Stimulated activated CD8-positive, alpha-beta memory T cell treated with anti-CD3 and anti-CD28 coated beads, Interleukin-15, amount 100 ng/mL, for 1 hour (primary cell): Measurements from ENCODE around the gene FBXO10.
"Not testable (repeated sequence)": the region's sequence is repeated elsewhere in the genome, so short reads cannot be mapped to it uniquely, and the experiment has no call there.

ENCODE experiments used
- DNase-seq: peaks from one replicate; pipeline ENCODE4 v3.0.0-alpha.2; 2020; ENCODE audit warnings: low read depth

The FBXO10 gene

DNA sequence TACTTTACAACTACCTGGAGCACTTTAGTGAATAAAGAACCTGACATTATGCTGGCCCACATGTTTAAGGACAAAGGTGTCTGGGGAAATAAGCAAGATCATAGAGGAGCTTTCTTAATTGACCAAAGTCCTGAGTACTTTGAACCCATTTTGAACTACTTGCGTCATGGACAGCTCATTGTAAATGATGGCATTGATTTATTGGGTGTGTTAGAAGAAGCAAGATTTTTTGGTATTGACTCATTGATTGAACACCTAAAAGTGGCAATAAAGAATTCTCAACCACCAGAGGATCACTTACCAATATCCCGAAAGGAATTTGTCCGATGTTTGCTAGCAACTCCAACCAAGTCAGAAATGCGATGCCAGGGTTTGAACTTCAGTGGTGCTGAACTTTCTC lies 98.7 kb downstream of the FBXO10 start:
- not testable (repeated sequence) for DNase-seq

GRCh38 chr9:37476930-37477329 lies 99.2 kb downstream of the FBXO10 start:
- DNase-seq: no peak

DNA sequence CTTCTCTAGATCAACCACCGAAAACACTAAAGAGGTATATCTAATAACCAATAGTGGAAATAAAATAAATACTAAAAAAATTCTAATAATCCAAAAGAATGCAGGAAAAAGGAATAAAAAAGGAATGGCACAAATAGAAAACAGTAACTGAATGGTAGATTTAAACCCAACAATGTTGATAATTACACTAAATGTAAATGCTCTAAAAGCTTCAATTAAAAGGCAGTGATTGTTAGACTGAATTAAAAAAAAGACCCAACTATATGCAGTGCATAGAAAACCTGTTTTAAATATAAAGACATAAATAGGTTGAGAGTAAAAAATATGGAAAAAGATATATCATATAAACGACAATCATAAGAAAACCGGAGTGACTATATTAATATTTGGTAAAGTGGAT lies 101.7 kb downstream of the FBXO10 start:
- no peak for DNase-seq

- DNase-seq: not testable (repeated sequence)
These were observed 102.2 kb downstream of the FBXO10 start for GRCh38 chr9:37473982-37474381.

- DNase-seq: no peak
These were observed 104.1 kb downstream of the FBXO10 start for GRCh38 chr9:37471942-37472684.

DNA sequence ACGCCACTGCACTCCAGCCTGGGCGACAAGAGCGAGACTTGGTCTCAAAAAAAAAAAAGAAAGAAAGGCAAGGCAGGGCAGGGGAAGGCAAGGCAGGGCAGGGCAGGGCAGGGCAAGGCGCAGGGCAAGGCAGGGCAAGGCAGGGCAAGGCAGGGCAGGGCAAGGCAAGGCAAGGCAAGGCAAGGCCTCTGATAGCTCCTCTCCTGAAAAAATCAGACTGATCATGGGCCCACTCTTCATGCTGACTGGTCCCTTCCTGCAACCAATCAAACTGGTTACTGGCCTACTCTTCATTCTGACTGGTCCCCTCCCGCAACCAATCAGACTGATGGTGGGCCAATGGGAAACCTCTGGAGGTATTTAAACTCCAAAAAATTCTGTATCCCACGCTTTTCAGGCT lies 107.6 kb downstream of the FBXO10 start:
- no peak for DNase-seq

- not testable (repeated sequence) for DNase-seq
These were observed 108.7 kb downstream of the FBXO10 start for GRCh38 chr9:37467530-37467929.

DNA sequence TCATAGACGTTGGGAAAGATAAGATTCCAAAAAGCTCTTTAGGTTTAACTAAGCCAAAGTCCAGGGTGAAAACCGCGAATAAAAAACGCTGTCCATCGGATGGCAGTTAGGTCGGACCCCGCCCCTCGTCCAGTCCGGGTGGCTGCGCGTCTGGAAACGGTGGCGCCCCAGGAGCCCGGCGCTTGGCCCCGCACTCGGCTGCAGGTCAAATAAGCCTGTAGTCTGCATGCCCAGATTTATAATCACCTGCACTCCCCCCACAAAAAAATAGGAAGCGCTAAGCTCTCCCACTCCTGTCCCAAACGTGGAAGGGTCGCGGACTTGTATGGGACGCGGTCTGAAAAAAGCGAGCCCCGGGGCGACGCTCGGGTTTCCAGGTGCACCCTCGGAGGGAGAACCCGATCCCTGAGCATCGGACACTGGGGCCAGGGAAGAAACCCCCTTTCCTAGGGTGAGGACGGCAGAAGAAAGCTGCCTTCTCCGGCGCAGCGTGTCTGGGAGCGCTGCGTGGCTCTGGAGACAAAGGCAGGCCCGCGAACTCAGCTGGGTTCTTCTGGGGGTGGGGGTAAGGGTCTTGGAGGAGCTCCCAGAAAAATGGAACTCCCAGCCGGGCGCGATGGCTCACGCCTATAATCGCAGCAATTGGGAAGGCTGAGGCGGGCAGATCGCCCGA lies 110.0 kb downstream of the FBXO10 start:
- DNase-seq: no peak

GRCh38 chr9:37465249-37466036 lies 110.7 kb downstream of the FBXO10 start, which contains the start of gene ZBTB5:
Gene ZBTB5 (minus strand): TSS chr9:37465450. CDS start chr9:37442551, 22,899 bp downstream.
- DNase-seq: peak; percentile 97

DNA sequence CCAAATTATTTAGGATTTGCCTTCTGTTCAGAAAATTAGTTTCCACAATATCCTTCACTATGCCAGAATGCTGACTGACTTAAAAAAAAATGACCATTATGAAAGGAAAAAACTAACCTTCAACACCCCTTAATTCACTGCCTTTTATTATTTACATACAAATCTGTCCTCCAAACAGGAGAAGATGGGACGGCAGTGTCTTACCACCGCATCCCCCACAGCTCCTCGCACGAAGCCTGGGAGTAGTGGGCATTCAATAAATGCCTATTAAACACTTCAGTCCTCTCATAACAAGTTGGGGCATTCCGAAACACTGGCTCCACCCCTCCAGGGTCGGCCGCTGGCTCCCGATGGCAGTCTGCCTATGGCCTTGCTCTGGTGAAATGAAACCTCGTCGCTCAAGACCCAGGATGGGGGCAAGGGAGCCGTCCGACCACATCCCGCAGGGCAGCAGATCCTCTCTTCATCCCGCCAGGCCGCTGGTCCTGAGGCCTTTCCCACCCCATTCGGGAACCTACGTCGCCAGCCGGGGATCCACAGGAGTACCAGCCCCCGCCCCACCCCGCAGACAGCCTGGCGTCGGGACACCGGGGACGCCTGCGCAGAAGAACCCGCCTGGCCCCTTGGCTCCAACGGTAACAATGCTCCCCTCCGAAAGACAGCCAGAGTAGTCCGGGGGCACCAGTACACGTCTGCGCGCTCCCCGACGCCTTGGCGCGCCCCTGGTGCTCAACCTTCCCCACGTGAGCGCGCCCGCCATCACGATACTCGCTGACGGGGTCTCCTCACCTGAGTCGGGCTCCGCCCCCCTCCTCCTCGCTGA lies 111.5 kb downstream of the FBXO10 start:
- DNase-seq: peak; percentile 69

GRCh38 chr9:37464006-37464405 lies 112.2 kb downstream of the FBXO10 start:
- no peak for DNase-seq
